Measurements from ENCODE around the gene HECA.
"Not testable (repeated sequence)": the region's sequence is repeated elsewhere in the genome, so short reads cannot be mapped to it uniquely, and the experiment has no call there.

Gene HECA, protein sequence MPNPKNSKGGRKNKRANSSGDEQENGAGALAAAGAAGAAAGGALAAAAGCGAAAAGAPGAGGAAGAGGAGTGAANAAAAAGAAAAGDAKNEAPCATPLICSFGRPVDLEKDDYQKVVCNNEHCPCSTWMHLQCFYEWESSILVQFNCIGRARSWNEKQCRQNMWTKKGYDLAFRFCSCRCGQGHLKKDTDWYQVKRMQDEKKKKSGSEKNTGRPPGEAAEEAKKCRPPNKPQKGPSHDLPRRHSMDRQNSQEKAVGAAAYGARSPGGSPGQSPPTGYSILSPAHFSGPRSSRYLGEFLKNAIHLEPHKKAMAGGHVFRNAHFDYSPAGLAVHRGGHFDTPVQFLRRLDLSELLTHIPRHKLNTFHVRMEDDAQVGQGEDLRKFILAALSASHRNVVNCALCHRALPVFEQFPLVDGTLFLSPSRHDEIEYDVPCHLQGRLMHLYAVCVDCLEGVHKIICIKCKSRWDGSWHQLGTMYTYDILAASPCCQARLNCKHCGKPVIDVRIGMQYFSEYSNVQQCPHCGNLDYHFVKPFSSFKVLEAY

DNA sequence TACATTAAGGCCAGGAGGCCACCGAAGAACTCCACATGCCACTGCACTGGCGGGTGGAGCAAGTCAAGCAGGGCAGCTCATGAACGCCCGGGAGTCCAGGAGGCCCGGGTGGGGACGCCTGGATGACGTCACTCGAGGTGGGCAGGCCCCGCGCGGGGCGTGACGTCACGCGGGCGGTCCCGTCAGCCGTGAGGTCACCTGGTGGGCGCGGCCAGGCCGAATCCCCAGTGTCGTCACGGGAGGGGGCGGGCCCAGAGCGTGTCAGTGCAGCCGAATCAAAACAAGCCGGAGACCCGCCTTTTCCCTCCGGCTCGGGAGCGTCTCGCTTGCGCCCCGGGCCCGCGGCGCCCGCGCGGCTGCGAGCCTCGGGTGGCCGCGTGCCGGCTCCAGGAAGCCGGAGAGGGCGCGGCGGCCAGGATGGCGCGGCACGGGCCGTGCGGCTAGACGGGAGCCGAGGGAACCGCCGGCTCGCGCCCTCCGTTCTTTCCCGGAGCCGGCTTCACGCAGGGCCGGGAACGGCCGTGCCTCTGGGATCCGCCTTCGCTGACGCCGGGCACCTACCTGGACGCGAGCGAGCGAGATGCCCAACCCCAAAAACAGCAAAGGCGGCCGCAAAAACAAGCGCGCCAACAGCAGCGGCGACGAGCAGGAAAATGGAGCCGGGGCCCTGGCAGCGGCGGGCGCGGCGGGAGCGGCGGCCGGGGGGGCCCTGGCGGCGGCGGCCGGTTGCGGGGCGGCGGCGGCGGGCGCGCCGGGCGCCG lies at the start of gene HECA:
HECA (plus strand) TSS at position 264 of the 761 bp plus-strand sequence; CDS start at position 581, 317 bp downstream.
- H3K27me3 Mint-ChIP-seq = no peaks in the 10 kb centered on the region
- peaks cover 73% of the 10 kb centered on the region for H3K4me1 Mint-ChIP-seq
- DNase-seq = peak; percentile 100
- H3K36me3 Mint-ChIP-seq (ENCODE audit: low read depth) = peaks cover 21% of the 10 kb centered on the region
- ATAC-seq = peak; percentile 83
- H3K4me3 Mint-ChIP-seq = peak within 1 kb of the TSS; percentile 96
- H3K9me3 Mint-ChIP-seq = no peaks in the 10 kb centered on the region
- peak within 1 kb of the TSS; percentile 92 for H3K27ac Mint-ChIP-seq

DNA sequence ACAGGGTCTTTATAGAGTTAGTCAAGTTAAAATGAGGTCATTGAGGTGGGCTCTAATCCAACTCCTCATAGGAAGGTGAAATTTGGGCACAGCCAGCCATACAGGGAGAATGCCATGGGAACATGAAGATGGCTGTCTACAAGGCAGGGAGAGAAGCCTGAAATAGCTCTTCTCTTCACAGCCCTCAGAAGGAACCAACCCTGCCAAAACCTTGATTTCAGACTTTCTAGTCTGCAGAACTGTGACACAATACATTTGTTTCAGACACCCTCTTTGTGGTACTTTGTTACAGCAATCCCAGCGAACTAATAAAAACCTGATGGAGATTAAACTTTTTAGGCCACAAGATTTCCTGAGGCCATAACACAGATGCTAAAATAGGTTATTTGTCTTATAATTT lies 43.1 kb upstream of the HECA start:
- no peaks in the 10 kb centered on the region for H3K27me3 Mint-ChIP-seq
- no peak for ATAC-seq
- H3K4me3 Mint-ChIP-seq = no peak overlapping the region
- H3K4me1 Mint-ChIP-seq = no peaks in the 10 kb centered on the region
- H3K36me3 Mint-ChIP-seq (ENCODE audit: low read depth) = no peaks in the 10 kb centered on the region
- no peak for DNase-seq
- no peaks in the 10 kb centered on the region for H3K9me3 Mint-ChIP-seq
- H3K27ac Mint-ChIP-seq = no peak overlapping the region

DNA sequence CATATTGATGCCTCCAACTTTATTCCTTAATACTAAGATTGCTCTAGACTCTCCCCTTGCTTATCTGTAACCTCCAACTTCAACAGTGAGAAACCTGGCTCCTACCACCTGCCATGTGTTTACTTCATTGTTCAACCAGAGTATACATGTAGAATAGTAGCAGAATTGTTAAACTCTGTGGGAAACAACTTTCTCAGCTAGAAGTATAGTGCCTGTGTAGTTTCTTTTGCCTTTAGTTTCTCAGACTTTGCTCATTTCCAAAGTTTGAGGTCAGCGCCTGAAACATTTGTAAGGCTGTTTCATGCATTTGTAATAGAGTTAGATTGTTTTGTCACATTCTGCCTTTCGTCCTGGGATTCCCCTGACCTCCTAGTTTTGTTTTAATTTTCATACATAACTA lies 34.9 kb upstream of the HECA start:
- Mint-ChIP-seq H3K27me3 (no peaks in the 10 kb centered on the region), H3K4me3 (no peak overlapping the region), H3K4me1 (peaks cover 23% of the 10 kb centered on the region), H3K36me3 (ENCODE audit: low read depth) (no peaks in the 10 kb centered on the region), H3K27ac (no peak overlapping the region), H3K9me3 (no peaks in the 10 kb centered on the region)
- peak; percentile 54 for ATAC-seq
- DNase-seq = no peak

DNA sequence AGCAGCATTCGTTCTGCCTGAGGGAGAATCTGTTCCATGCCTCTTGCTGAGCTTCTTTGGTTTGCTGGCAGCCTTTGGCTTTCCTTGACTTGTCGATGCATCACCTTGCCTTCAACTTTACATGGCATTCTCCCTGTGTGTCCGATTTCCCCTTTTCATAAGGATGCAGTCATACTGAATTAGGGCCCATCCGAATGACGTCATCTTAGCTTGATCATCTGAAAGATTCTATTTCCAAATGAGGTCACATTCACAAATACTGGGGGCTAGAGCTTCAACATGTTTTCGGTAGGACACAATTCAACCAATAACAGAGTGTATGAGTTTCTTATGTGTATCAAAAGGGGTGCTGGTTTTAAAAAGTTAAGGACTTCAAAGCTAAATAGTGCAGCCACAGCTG lies 27.8 kb upstream of the HECA start:
- DNase-seq (no peak), ATAC-seq (no peak)
- H3K36me3 Mint-ChIP-seq (ENCODE audit: low read depth) = no peaks in the 10 kb centered on the region
- H3K9me3 Mint-ChIP-seq = no peaks in the 10 kb centered on the region
- H3K4me3 Mint-ChIP-seq = no peak overlapping the region
- no peaks in the 10 kb centered on the region for H3K27me3 Mint-ChIP-seq
- H3K27ac Mint-ChIP-seq = no peak overlapping the region
- peaks cover 24% of the 10 kb centered on the region for H3K4me1 Mint-ChIP-seq

DNA sequence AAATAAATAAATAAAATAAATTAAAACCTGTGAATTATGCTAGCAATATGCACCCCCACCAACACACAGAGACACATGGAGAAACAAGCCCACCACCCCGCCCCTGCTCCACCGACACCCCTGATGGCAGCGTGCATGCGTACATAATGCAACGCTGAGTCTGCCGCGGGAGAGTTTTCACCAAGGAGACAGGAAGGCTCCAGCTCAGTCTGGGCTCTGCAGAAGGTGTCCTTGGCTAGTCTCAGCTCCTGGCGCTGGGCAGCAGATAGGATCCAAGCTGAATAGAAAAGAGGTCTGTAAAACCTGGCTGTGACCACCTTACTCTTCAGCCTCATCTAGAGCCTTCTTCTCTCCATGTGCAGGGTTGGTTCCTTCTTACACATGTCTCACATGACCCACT lies 26.5 kb upstream of the HECA start:
- ATAC-seq (no peak), DNase-seq (no peak)
- H3K9me3 Mint-ChIP-seq = no peaks in the 10 kb centered on the region
- no peaks in the 10 kb centered on the region for H3K27me3 Mint-ChIP-seq
- H3K4me1 Mint-ChIP-seq = peaks cover 34% of the 10 kb centered on the region
- no peaks in the 10 kb centered on the region for H3K36me3 Mint-ChIP-seq (ENCODE audit: low read depth)
- no peak overlapping the region for H3K4me3 Mint-ChIP-seq
- no peak overlapping the region for H3K27ac Mint-ChIP-seq

DNA sequence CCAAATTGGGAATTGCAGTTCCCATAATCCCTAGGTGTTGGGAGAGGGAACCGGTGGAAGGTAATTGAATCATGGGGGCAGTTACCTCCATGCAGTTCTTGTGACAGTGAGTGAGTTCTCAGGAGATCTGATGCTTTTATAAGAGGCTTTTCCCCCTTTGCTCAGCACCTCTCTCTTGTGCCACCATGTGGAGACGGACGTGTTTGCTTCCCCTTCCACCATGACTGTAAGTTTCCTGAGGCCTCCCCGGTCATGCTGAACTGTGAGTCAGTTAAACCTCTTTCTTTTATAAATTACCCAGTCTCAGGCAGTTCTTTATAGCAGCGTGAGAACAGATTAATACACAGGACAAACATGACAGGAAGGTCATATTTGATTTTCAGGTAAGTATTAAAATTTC lies 25.3 kb upstream of the HECA start:
- no peak overlapping the region for H3K27ac Mint-ChIP-seq
- DNase-seq = no peak
- peak; percentile 61 for ATAC-seq
- H3K4me1 Mint-ChIP-seq = peaks cover 38% of the 10 kb centered on the region
- H3K27me3 Mint-ChIP-seq = no peaks in the 10 kb centered on the region
- no peak overlapping the region for H3K4me3 Mint-ChIP-seq
- no peaks in the 10 kb centered on the region for H3K9me3 Mint-ChIP-seq
- no peaks in the 10 kb centered on the region for H3K36me3 Mint-ChIP-seq (ENCODE audit: low read depth)

DNA sequence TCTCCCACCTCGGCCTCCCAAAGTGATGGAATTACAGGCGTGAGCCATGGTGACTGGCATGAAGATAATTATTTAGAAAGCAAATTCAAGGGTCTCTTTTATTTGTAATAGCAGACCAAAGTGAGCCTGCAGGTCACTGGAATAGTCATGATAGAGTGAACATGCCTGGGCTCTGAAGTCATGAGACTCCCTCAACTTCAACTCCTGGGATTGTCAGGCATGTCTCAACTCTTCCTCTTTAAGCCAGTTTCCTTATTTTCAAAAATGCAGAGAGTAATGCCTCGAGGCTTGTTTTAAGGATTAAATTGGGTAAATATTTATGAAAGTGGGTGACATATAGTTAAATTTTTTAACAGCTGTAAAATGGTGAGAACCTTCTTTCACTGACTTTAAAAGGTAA lies 22.7 kb upstream of the HECA start:
- no peaks in the 10 kb centered on the region for H3K27me3 Mint-ChIP-seq
- no peak overlapping the region for H3K27ac Mint-ChIP-seq
- no peak for DNase-seq
- no peaks in the 10 kb centered on the region for H3K9me3 Mint-ChIP-seq
- no peak for ATAC-seq
- no peaks in the 10 kb centered on the region for H3K36me3 Mint-ChIP-seq (ENCODE audit: low read depth)
- H3K4me3 Mint-ChIP-seq = no peak overlapping the region
- H3K4me1 Mint-ChIP-seq = peaks cover 56% of the 10 kb centered on the region

DNA sequence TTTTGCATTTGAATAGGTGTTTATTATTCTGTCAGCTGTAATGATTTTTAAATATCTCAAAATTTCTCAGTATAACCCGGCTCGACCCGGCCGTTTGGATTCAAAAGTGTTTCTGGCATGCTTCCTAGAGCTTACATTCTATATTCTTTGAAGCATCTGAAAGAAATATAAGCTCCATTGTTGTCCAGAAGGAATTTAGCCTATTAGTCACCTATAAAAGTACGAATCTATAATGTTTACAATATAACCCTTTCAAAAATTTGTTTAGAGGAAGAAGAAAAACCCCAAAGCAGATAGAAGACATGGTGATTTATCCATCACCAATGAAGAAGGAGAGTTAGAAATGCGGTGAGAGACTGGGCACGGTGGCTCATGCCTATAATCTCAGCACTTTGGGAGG lies 22.3 kb upstream of the HECA start:
- Mint-ChIP-seq H3K4me1 (peaks cover 59% of the 10 kb centered on the region), H3K4me3 (peak overlapping the region; percentile 55), H3K27ac (peak overlapping the region; percentile 47), H3K36me3 (ENCODE audit: low read depth) (no peaks in the 10 kb centered on the region), H3K9me3 (no peaks in the 10 kb centered on the region), H3K27me3 (no peaks in the 10 kb centered on the region)
- no peak for ATAC-seq
- DNase-seq = no peak

DNA sequence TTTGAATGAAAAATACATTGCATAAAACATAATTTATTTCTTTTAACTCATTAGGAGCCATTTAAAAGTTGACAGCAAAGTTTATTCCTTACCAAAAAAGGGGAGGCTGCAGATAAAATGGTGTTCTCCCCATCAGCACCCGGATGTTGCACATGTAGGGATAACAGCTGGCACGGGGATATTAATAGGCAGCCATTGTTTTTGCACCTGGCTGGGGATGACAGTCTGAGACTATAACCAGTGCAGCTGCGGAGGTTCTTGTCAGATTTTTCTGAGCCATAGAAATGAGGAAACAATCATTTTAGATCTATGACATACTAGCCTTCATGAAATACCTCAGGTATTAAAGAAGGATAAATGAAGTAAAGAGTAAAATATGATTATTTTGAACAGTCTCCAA lies 20.1 kb upstream of the HECA start:
- Mint-ChIP-seq H3K9me3 (peaks cover 12% of the 10 kb centered on the region), H3K4me1 (peaks cover 55% of the 10 kb centered on the region), H3K27ac (no peak overlapping the region), H3K27me3 (no peaks in the 10 kb centered on the region), H3K36me3 (ENCODE audit: low read depth) (peaks cover 8% of the 10 kb centered on the region), H3K4me3 (no peak overlapping the region)
- DNase-seq (no peak), ATAC-seq (no peak)

DNA sequence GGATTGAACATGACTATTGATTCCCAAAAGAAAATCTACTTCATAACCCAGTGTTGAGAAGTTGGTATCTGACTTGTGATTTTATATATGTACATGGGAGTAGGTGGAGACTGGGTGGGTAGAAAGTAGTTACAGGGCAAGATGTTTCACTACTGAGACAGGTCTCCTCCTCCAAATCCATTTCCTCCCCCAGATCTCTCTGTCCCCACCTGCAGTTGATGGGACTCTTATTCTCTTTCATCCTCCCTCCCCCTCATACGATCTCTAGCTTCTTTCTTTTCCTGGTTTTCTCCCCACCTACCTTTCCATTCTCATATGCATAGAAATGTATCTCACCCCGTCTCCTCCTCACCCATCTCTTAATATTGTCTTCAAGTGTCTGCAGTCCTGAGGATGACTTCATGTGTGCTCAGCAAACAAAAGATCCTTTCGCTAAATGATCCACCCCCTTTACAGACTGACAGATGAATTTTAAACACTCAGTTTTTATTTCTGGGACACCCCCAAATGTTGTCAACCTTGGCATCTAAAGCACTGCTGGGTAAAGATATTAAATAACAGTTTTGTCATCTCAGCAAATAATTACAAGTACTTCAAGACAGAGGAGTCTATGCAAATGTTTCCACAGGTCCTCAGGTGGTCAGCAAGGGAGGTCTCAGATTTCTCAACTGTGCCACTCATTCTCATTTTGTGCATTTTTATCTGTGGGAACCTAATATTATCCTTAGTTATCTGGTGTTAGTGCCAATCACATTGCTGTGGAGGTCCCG lies 18.7 kb upstream of the HECA start:
- peaks cover 20% of the 10 kb centered on the region for H3K36me3 Mint-ChIP-seq (ENCODE audit: low read depth)
- peak overlapping the region; percentile 44 for H3K4me3 Mint-ChIP-seq
- H3K27me3 Mint-ChIP-seq = no peaks in the 10 kb centered on the region
- DNase-seq (no peak), ATAC-seq (peak; percentile 68)
- peaks cover 22% of the 10 kb centered on the region for H3K9me3 Mint-ChIP-seq
- H3K27ac Mint-ChIP-seq = peak overlapping the region; percentile 13
- peaks cover 48% of the 10 kb centered on the region for H3K4me1 Mint-ChIP-seq

DNA sequence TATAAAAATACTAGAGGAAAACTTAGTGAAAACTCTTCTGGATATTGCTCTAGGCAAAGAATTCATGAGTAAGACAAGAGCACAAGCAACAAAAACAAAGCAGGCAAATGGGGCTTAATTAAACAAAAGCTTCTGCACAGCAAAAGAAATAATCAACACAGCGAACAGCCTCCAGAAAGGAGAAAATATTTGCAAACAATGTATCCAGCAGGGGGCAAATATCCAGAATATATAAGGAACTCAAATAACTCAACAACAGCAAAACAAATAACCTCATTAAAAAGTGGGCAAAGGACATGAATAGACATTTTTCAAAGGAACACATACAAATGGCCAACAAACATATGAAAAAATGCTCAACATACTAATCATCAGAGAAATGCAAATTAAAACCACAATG lies 17.1 kb upstream of the HECA start:
- Mint-ChIP-seq H3K27ac (no peak overlapping the region), H3K36me3 (ENCODE audit: low read depth) (peaks cover 21% of the 10 kb centered on the region), H3K4me1 (peaks cover 39% of the 10 kb centered on the region), H3K9me3 (peaks cover 22% of the 10 kb centered on the region), H3K27me3 (no peaks in the 10 kb centered on the region), H3K4me3 (no peak overlapping the region)
- DNase-seq (no peak), ATAC-seq (no peak)

DNA sequence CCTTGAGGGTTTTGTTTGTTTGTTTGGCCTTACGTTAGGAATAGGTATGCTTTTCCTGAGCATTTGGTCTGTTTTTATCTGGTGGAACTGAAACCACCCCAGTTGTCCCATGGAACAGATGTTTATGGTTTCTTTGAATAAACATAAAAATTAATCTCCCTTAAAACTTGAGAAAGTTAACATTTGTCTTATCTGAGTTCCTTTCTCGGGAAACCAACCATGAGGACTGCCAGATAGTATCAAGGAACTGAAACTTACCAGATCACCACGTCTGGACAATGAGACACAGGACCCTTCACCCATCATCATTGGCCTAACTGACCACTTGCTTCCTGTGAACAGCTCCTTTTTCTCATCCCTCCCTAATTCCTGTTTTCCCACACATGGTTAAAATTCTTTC lies 15.3 kb upstream of the HECA start:
- no peak for ATAC-seq
- Mint-ChIP-seq H3K4me1 (peaks cover 30% of the 10 kb centered on the region), H3K27ac (no peak overlapping the region), H3K27me3 (no peaks in the 10 kb centered on the region), H3K9me3 (peaks cover 22% of the 10 kb centered on the region), H3K4me3 (no peak overlapping the region), H3K36me3 (ENCODE audit: low read depth) (peaks cover 21% of the 10 kb centered on the region)
- no peak for DNase-seq

DNA sequence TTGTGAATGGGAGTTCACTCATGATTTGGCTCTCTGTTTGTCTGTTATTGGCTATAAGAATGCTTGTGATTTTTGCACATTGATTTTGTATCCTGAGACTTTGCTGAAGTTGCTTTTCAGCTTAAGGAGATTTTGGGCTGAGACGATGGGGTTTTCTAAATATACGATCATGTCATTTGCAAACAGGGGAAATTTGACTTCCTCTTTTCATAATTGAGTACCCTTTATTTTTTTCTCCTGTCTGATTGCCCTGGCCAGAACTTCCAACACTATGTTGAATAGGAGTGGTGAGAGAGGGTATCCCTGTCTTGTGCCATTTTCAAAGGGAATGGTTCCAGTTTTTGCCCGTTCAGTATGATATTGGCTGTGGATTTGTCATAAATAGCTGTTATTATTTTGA lies 12.1 kb upstream of the HECA start:
- not testable (repeated sequence) for H3K27ac Mint-ChIP-seq, DNase-seq, H3K4me3 Mint-ChIP-seq, H3K27me3 Mint-ChIP-seq, ATAC-seq
- H3K9me3 Mint-ChIP-seq = peaks cover 22% of the 10 kb centered on the region
- peaks cover 23% of the 10 kb centered on the region for H3K36me3 Mint-ChIP-seq (ENCODE audit: low read depth)
- peaks cover 42% of the 10 kb centered on the region for H3K4me1 Mint-ChIP-seq

DNA sequence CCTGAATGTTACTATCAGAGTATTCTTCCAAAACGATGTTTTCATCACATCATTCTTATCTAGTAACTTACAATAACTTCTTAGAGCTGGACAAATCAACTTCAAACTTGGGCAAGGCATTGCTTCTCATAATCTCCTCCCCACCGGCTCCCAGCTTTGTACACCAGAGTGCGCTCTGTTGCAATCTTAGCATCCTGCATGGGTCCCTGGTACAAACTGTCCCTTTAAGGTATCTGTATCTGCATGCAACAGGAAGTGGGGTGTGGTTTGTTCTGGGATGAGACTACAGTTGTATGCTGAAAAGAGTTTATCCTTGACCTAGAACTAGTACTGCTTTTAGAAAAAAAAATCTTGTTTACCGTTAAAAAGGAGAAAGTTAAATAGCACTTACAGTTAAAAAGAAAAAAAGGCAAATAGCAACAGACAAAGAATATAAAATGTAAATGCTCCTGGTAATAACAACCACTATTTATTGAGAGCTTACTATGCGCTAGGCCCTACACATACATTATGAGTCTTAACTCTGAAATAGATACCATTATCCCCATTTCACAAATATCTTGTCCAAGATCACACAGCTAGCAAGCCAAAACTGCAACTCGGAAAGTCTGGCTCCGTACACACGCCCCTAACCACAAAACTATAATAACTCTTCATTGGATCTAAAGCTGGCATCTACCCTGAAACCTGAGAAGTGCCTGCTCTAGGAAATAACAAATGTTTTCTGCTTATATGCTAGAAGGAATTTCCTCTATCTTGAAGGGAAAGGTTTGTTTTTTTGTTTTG lies 9.8 kb upstream of the HECA start:
- peak overlapping the region; percentile 82 for H3K27ac Mint-ChIP-seq
- DNase-seq (peak; percentile 75), ATAC-seq (peak; percentile 100)
- H3K9me3 Mint-ChIP-seq = peaks cover 7% of the 10 kb centered on the region
- no peaks in the 10 kb centered on the region for H3K27me3 Mint-ChIP-seq
- H3K4me3 Mint-ChIP-seq = peak overlapping the region; percentile 48
- peaks cover 54% of the 10 kb centered on the region for H3K4me1 Mint-ChIP-seq
- H3K36me3 Mint-ChIP-seq (ENCODE audit: low read depth) = peaks cover 12% of the 10 kb centered on the region
